Nephron progenitor cell (in vitro differentiated cells): ENCODE measurements around the gene MYT1.

Source experiments
- DNase-seq: peaks from one replicate; pipeline ENCODE4 v3.0.0; 2021
- H3K27ac Mint-ChIP-seq: 2 replicates; pipeline ENCODE4 v1.8.0; 2021; ENCODE audit warnings: mild to moderate bottlenecking, moderate library complexity, mixed read lengths
- H3K27me3 Mint-ChIP-seq: 2 replicates; pipeline ENCODE4 v1.8.0; 2021; ENCODE audit warnings: mild to moderate bottlenecking, low read depth, mixed read lengths; ENCODE audit not compliant: poor library complexity
- H3K36me3 Mint-ChIP-seq: 2 replicates; pipeline ENCODE4 v1.8.0; 2021; ENCODE audit warnings: low read depth, mixed read lengths
- H3K4me1 Mint-ChIP-seq: 2 replicates; pipeline ENCODE4 v1.8.0; 2021; ENCODE audit warnings: mixed read lengths
- H3K4me3 Mint-ChIP-seq: 2 replicates; pipeline ENCODE4 v1.8.0; 2021; ENCODE audit warnings: mild to moderate bottlenecking, moderate library complexity, mixed read lengths
- H3K9me3 Mint-ChIP-seq: 2 replicates; pipeline ENCODE4 v1.8.0; 2021; ENCODE audit warnings: mild to moderate bottlenecking, moderate library complexity, mixed read lengths
- TF ChIP-seq, protein P1 (sequence below): fragments of 200-600 bp; sonication (generic); IDR thresholded peaks from 2 replicates; pipeline ENCODE4 v1.5.0; 2021; ENCODE audit warnings: antibody characterized with exemption

MYT1 gene

DNA sequence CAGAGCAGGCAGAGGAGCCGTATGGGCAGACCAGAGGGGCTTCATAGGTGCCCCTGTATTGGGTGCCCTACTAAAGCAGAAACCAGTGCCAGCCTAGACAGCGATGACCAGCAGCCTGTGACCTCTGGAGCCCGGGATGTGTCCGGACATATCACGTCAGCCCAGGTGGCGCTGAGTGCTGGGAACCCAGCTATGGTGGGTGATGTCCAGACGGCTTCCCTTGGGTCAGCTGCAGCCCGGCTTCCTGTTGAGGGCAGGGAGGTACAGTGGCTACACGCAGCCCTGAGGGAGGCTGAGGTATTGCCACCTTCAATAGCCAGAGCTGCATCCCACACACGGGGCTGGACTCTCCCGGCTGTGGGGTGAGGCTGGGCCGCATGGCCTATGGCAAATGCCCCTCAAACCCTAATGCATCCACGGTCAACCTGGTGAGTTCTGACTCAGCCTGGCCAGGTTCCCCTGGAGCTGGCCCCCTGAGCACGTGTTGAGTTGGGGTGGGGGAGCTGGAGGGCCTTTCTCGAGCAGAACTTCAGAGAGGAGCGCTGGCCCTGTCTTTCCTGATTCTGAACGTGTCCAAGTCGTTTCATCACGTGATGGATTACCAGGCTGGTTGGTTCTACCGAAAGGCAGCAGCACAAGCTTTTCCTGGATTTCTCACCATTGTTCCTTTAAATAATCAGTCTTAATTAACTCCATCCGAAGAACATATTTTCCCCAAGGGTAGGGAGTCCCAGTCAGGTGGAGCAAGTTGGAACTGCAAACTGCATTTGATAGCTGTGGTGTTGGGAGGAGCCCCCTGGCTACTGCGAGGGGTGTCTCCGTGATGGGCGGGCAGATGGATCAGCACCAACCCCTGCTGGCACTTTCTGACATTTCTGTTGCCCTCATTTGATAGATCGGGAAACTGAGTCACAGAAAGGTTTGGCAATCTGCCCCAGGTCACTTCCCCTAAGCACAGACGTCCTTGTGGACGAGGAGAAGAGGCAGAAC, 7.1 kb upstream of the MYT1 start:
- Mint-ChIP-seq H3K27me3 (peaks cover 54% of the 10 kb centered on the region), H3K27ac (no peak overlapping the region), H3K4me3 (no peak overlapping the region), H3K4me1 (peaks cover 19% of the 10 kb centered on the region), H3K9me3 (no peaks in the 10 kb centered on the region), H3K36me3 (no peaks in the 10 kb centered on the region)
- TF ChIP-seq, protein P1, sequence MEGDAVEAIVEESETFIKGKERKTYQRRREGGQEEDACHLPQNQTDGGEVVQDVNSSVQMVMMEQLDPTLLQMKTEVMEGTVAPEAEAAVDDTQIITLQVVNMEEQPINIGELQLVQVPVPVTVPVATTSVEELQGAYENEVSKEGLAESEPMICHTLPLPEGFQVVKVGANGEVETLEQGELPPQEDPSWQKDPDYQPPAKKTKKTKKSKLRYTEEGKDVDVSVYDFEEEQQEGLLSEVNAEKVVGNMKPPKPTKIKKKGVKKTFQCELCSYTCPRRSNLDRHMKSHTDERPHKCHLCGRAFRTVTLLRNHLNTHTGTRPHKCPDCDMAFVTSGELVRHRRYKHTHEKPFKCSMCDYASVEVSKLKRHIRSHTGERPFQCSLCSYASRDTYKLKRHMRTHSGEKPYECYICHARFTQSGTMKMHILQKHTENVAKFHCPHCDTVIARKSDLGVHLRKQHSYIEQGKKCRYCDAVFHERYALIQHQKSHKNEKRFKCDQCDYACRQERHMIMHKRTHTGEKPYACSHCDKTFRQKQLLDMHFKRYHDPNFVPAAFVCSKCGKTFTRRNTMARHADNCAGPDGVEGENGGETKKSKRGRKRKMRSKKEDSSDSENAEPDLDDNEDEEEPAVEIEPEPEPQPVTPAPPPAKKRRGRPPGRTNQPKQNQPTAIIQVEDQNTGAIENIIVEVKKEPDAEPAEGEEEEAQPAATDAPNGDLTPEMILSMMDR, result no peak
- no peak for DNase-seq

DNA sequence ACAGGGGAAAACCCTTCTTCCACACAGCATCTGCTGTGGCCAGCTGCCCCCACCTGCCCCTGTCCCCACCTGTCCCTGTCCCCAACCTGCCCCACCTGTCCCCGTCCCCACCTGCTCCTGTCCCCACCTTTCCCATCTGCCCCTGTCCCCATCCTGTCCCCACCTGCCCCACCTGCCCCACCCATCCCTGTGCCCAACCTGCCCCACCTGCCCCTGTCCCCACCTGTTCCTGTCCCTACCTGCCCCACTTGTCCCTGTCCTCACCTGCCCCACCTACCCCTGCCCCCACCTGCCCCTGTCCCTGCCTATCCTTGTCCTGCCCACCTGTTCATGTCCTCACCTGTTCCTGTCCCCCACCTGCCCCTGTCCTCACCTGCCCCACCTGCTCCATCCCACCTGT, 6.4 kb upstream of the MYT1 start:
- Mint-ChIP-seq H3K27me3 (peaks cover 58% of the 10 kb centered on the region), H3K27ac (no peak overlapping the region), H3K36me3 (no peaks in the 10 kb centered on the region), H3K9me3 (no peaks in the 10 kb centered on the region), H3K4me1 (peaks cover 19% of the 10 kb centered on the region), H3K4me3 (no peak overlapping the region)
- TF ChIP-seq, protein P1, result no peak
- no peak for DNase-seq

DNA sequence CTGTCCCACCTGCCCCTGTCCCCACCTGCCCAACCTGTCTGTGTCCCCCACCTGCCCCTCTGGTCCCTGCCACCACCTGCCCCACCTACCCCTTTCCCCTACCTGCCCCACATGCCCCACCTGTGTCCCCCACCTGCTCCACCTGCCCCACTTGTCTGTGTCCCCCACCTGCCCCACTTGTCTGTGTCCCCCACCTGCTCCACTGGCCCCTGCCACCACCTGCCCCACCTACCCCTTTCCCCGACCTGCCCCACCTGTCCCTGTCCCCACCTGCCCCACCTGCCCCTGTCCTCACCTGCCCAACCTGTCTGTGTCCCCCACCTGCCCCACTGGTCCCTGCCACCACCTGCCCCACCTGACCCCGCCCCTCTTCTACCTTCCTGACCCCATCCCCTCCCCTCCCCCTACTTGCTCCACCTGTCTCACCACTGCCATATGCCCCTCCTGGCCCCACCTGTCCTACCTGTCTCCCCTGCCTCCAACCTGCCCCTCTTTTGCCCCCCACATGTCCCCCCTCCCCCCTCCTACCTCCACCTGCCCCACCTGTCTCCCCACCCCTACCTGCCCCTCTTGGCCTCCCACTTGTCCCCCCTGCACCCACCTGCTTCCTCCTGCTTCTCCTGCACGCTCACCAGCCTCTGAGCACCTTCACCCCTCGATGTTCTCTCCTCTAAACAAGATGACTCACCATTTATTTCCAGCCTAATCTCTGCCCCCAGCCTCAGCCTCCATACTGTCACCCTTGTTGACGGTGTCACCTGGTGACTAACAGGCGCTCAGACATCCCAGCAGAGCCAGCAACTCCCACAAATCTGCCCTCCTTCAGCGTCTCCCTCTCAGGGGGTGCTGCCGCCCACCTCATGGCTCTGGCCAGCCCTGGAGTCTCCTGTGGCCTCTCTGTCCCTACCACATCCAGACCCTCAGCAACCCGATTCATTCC, 5.6 kb upstream of the MYT1 start:
- Mint-ChIP-seq H3K4me3 (no peak overlapping the region), H3K36me3 (no peaks in the 10 kb centered on the region), H3K9me3 (no peaks in the 10 kb centered on the region), H3K27ac (no peak overlapping the region), H3K27me3 (peaks cover 65% of the 10 kb centered on the region), H3K4me1 (peaks cover 19% of the 10 kb centered on the region)
- TF ChIP-seq, protein P1, result no peak
- DNase-seq, result no peak

DNA sequence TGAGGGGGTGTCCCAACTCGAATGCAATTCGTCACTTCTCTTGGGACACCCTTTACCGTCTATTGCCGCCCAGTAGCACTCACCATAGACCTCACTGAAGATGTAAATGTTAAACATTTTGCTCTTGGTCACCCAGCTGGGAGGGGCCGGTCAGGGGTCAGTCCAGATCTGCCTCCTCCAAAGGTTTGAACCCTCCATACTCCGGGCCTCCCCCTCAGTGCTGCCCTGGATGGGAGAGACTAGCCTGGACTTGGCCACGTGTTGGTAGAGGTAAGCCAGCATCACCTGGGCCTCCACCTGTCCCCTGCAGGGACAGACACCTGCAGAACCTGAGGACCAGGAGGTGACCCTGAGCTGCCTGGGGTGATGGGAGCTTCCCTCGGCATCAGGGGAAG, 5.0 kb upstream of the MYT1 start:
- Mint-ChIP-seq H3K27me3 (peaks cover 72% of the 10 kb centered on the region), H3K27ac (no peak overlapping the region), H3K4me3 (no peak overlapping the region), H3K36me3 (no peaks in the 10 kb centered on the region), H3K9me3 (no peaks in the 10 kb centered on the region), H3K4me1 (peaks cover 19% of the 10 kb centered on the region)
- DNase-seq, result no peak
- TF ChIP-seq, protein P1, result no peak

DNA sequence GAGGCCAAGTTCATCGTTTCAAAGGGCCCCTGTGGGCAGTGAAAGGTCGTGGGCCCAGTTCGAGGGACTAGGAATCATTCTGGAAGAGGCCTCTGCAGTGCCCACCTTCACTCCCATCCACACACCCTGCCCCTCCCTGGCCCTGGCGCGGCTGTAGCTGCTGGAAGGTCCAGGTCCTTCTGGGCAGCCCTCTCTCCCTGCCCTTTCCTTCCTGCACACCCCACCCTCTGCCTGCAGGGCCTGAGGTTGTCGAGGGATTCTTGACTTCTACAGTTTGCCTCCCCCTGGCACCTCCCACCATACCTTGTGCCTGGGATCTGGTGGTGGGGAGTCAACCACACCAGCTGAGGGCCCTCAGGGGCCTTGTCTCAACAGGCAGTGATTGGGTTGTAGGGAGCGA, 4.5 kb upstream of the MYT1 start:
- Mint-ChIP-seq H3K4me3 (no peak overlapping the region), H3K36me3 (no peaks in the 10 kb centered on the region), H3K4me1 (peaks cover 19% of the 10 kb centered on the region), H3K9me3 (no peaks in the 10 kb centered on the region), H3K27ac (no peak overlapping the region), H3K27me3 (peaks cover 75% of the 10 kb centered on the region)
- TF ChIP-seq, protein P1, result no peak
- DNase-seq, result no peak
